Spleen (tissue), 11 donors: ENCODE results near the gene CETP. TPM values are rescaled to one million over a fixed set of nuclear protein-coding genes. Genes with fewer than 3 reads are reported as not detected.

Experiments used
- DNase-seq: peaks from one replicate; pipeline ENCODE4 v3.0.0-alpha.2; 2020
- H3K27ac ChIP-seq, 8 donors: fragments of 200-600 bp; sonication (generic) in 7 of 8; 1 replicate in 4 of 8; 2 replicates in 4 of 8; pipeline versions ENCODE4 v1.5.0 to v1.8.0; 2016 to 2021; ENCODE audit warnings: inconsistent platforms in 4 of 8, mild to moderate bottlenecking in 4 of 8, moderate library complexity in 1 of 8
- H3K27me3 ChIP-seq, 7 donors: fragments of 200-600 bp; sonication (generic) in 6 of 7; replicated peaks in 1 of 7; 1 replicate in 4 of 7; 2 replicates in 3 of 7; pipeline versions ENCODE4 v1.5.0 to v1.8.0; 2016 to 2021; ENCODE audit warnings: inconsistent platforms in 3 of 7, mild to moderate bottlenecking in 1 of 7
- H3K36me3 ChIP-seq, 6 donors: fragments of 200-600 bp; sonication (generic) in 5 of 6; 1 replicate in 4 of 6; 2 replicates in 2 of 6; pipeline versions ENCODE4 v1.5.0 to v1.8.0; 2016 to 2021; ENCODE audit warnings: inconsistent platforms in 2 of 6
- H3K4me1 ChIP-seq, 6 donors: fragments of 200-600 bp; sonication (generic) in 5 of 6; 1 replicate in 3 of 6; 2 replicates in 3 of 6; pipeline versions ENCODE4 v1.5.0 to v1.8.0; 2016 to 2021; ENCODE audit warnings: inconsistent platforms in 3 of 6
- H3K4me3 ChIP-seq, 8 donors: fragments of 200-600 bp; sonication (generic) in 7 of 8; 1 replicate in 4 of 8; 2 replicates in 4 of 8; pipeline versions ENCODE4 v1.5.0 to v1.8.0; 2016 to 2021; ENCODE audit warnings: inconsistent platforms in 4 of 8, mild to moderate bottlenecking in 4 of 8, moderate library complexity in 2 of 8
- H3K9me3 ChIP-seq, 8 donors: fragments of 200-600 bp; sonication (generic) in 7 of 8; 1 replicate in 4 of 8; 2 replicates in 4 of 8; pipeline versions ENCODE4 v1.5.0 to v1.8.0; 2016 to 2021; ENCODE audit warnings: inconsistent platforms in 4 of 8
- CTCF ChIP-seq, 11 experiments: fragments of 200-600 bp in 7 of 11; fragments of 450-650 bp in 4 of 11; sonication (generic) in 4 of 11; IDR thresholded peaks in 8 of 11; conservative IDR thresholded peaks in 3 of 11; 1 replicate in 7 of 11; 2 replicates in 4 of 11; pipeline versions ENCODE4 v1.4.0 to v1.8.0; 2016 to 2021; ENCODE audit warnings: antibody characterized with exemption in 11 of 11, inconsistent platforms in 4 of 11, mild to moderate bottlenecking in 1 of 11
- POLR2A ChIP-seq, 3 donors: fragments of 450-650 bp; IDR thresholded peaks; one replicate each; pipeline ENCODE4 v1.5.1; 2017; ENCODE audit warnings: antibody characterized with exemption in 3 of 3, mild to moderate bottlenecking in 1 of 3
- POLR2AphosphoS5 ChIP-seq, 3 donors: sonication (generic); formaldehyde crosslinking; IDR thresholded peaks; one replicate each; pipeline ENCODE4 v1.5.1; 2017; ENCODE audit warnings: antibody characterized with exemption in 3 of 3
- WGBS, 5 donors: extraction: QIAGEN DNeasy Blood & Tissue Kit in 3 of 5; methylation state at CpG; one replicate each; pipeline versions ENCODE4 v1.1.5 to v1.1.7; 2013 to 2018; 5-methylcytosine and 5-hydroxymethylcytosine counted together
- intact Hi-C: fragments of 100-400 bp; cut with DNase I; formaldehyde crosslinking; loops from one replicate; pipeline ENCODE4 v1.15.0; 2023; ENCODE audit warnings: low total_unique reads
- polyA plus RNA-seq, 3 donors: library from polyadenylated mRNA; stranded (reverse); fragments of 200-250 nt; gene quantifications; one replicate each; pipeline ENCODE4 v1.2.1, GENCODE V29; 2013
- total RNA-seq, 7 donors: library from RNA; depleted of rRNA in 3 of 7; stranded (reverse); fragments of >200 nt in 3 of 7; fragmentation: NEBNext Ultra II Directional in 4 of 7; extraction: Animal tissue kit (Norgen Biotek cat#: 25700) in 4 of 7; gene quantifications; one replicate each; pipeline versions ENCODE4 v1.1.0 to v1.2.1, GENCODE V29; 2016 to 2021
- donor health status: healthy with polysubstance abuse.
- donor health status: DM: no; HTN: no; CAD: no; lungs with moderate emphysema.
- donor health status: DM: no; HTN: no; CAD: no.
- donor health status: Bipolar disorder and iron deficiency.
- donor health status: healthy.
- donor health status: DM: no; HTN: no; CAD: no.
- donor health status: DM: yes; HTN: yes; CAD: no.

The CETP gene
- total and polyA plus RNA-seq, 10 donors, result 7.6 to 73.8 (median 32.0) TPM

DNA sequence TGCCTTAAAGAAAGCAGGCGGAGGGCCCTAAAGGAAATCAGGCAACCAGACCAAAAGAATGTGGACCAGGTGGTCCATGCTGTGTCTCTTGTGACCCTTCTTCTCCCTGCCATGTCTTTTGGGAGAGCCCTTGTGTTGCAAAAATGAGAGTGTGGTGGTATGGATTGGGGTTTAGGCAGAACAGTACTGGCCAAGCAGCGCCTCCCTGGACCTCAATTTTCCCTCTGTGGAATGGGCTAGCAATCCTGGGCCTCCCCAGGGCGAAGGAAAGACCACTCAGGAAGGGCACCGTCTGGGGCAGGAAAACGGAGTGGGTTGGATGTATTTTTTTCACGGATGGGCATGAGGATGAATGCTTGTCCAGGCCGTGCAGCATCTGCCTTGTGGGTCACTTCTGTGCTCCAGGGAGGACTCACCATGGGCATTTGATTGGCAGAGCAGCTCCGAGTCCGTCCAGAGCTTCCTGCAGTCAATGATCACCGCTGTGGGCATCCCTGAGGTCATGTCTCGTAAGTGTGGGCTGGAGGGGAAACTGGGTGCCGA, 20.1 kb downstream of the CETP start:
- H3K4me3 ChIP-seq, result peak overlapping the region in 1 of 8 donors; percentile 4
- peak; percentile 59 for DNase-seq
- peaks cover 20 to 99% (median 63%) of the 10 kb centered on the region in 6 donors for H3K4me1 ChIP-seq
- H3K27ac ChIP-seq, result peak overlapping the region in 4 of 8 donors; percentile 26 to 64 (median 44)
- TF ChIP-seq CTCF (IDR thresholded peaks at IDR 0.05 in 8 of 11, conservative IDR thresholded peaks at IDR 0.05 in 3 of 11), result no peak
- no peak for TF ChIP-seq POLR2AphosphoS5 (IDR thresholded peaks at IDR 0.05)
- no peak for TF ChIP-seq POLR2A (IDR thresholded peaks at IDR 0.05)
- no peaks in the 10 kb centered on the region for H3K27me3 ChIP-seq
- intact Hi-C loops, result no loop called here
- WGBS, 5 donors, result 78 to 86% (median 82%) methylated on average over 11 to 12 of the region's 12 CpGs
- peaks cover 0 to 53% (median 4%) of the 10 kb centered on the region in 6 donors for H3K36me3 ChIP-seq
- H3K9me3 ChIP-seq, result no peaks in the 10 kb centered on the region

GRCh38 chr16:56982695-56983094, 20.9 kb downstream of the CETP start:
- Histone ChIP-seq H3K27ac (peak overlapping the region in 2 of 8 donors; percentile 26 to 27), H3K4me3 (no peak overlapping the region), H3K27me3 (no peaks in the 10 kb centered on the region), H3K9me3 (no peaks in the 10 kb centered on the region), H3K36me3 (peaks cover 0 to 53% (median 4%) of the 10 kb centered on the region in 6 donors), H3K4me1 (peaks cover 25 to 100% (median 72%) of the 10 kb centered on the region in 6 donors)
- WGBS, 5 donors, result 85 to 95% (median 89%) methylated on average over 2 of the region's 2 CpGs
- intact Hi-C loops, result no loop called here
- TF ChIP-seq POLR2AphosphoS5 (IDR thresholded peaks at IDR 0.05) (no peak), CTCF (IDR thresholded peaks at IDR 0.05 in 8 of 11, conservative IDR thresholded peaks at IDR 0.05 in 3 of 11) (no peak), POLR2A (IDR thresholded peaks at IDR 0.05) (no peak)
- no peak for DNase-seq

- intact Hi-C loops, result no loop called here
- Histone ChIP-seq H3K4me3 (no peak overlapping the region), H3K27ac (peak overlapping the region in 2 of 8 donors; percentile 26 to 27), H3K36me3 (peaks cover 0 to 49% (median 4%) of the 10 kb centered on the region in 6 donors), H3K4me1 (peaks cover 31 to 100% (median 75%) of the 10 kb centered on the region in 6 donors), H3K27me3 (no peaks in the 10 kb centered on the region), H3K9me3 (no peaks in the 10 kb centered on the region)
- peak; percentile 69 for DNase-seq
- WGBS, 5 donors, result 71 to 78% (median 76%) methylated on average over 8 to 9 of the region's 9 CpGs
- TF ChIP-seq CTCF (IDR thresholded peaks at IDR 0.05 in 8 of 11, conservative IDR thresholded peaks at IDR 0.05 in 3 of 11), result no peak
- TF ChIP-seq POLR2AphosphoS5 (IDR thresholded peaks at IDR 0.05), result no peak
- no peak for TF ChIP-seq POLR2A (IDR thresholded peaks at IDR 0.05)
Measured at GRCh38 chr16:56983211-56983751, 21.5 kb downstream of the CETP start.

- Histone ChIP-seq H3K9me3 (no peaks in the 10 kb centered on the region), H3K27ac (peak overlapping the region in 5 of 8 donors; percentile 56 to 96 (median 94)), H3K36me3 (peaks cover 0 to 49% (median 4%) of the 10 kb centered on the region in 6 donors), H3K4me1 (peaks cover 37 to 97% (median 74%) of the 10 kb centered on the region in 6 donors), H3K27me3 (no peaks in the 10 kb centered on the region), H3K4me3 (no peak overlapping the region)
- DNase-seq, result peak; percentile 17
- WGBS, 5 donors, result 86 to 93% (median 90%) methylated on average over 6 of the region's 6 CpGs
- intact Hi-C loops, result no loop called here
- TF ChIP-seq POLR2AphosphoS5 (IDR thresholded peaks at IDR 0.05) (no peak), CTCF (IDR thresholded peaks at IDR 0.05 in 8 of 11, conservative IDR thresholded peaks at IDR 0.05 in 3 of 11) (no peak), POLR2A (IDR thresholded peaks at IDR 0.05) (no peak)
Measured at GRCh38 chr16:56984639-56985038, 22.9 kb downstream of the CETP start.
